ENCODE data around the gene P2RX1. TPM values are rescaled to one million over a fixed set of nuclear protein-coding genes. Genes with fewer than 3 reads are reported as not detected.

Gene P2RX1
- total RNA-seq, 1 experiment from 2014 or later: not detected

DNA sequence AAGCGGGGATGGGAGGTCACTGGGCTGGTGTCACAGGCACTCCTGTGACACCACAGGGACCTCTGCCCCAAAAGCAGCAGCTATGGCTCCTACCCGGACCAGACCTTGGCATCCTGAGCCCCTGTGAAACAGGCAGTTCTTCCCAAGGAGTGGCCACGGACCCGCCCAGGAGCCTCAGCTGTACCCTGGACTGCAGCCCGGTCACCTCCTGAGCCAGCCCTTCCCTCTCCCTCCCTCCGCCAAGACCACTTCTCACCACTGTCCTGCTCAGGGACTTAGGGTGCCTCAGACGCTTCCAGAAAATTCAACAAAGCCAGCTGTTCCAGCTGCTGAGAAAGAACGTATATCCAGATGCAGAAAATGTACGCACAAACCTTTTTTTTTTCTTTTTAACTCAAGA, 56.3 kb downstream of the P2RX1 start:
- no peak overlapping the region for H2BK5ac ChIP-seq (ENCODE audit: insufficient read length, low read length)
- no peak overlapping the region for H3K4ac ChIP-seq (ENCODE audit: low read depth, low read length)
- H4K20me1 ChIP-seq (ENCODE audit: control insufficient read depth, insufficient read depth, insufficient read length): no peaks in the 10 kb centered on the region
- no peak overlapping the region for H3K56ac ChIP-seq (ENCODE audit: insufficient read length, low read depth, low read length)
- WGBS (ENCODE audit: extremely low coverage, insufficient read length, low lambda C conversion rate): no CpG with 5 or more reads among the region's 9 CpGs
- H3K79me2 ChIP-seq (ENCODE audit: insufficient read depth, low read length): no peaks in the 10 kb centered on the region
- peaks cover 2 to 9% (median 3%) of the 10 kb centered on the region in 3 experiments; a peak in 3 of 7 replicates for H3K36me3 Mint-ChIP-seq (ENCODE audit: insufficient read depth in 1 of 3, low read depth in 3 of 3)
- no peak overlapping the region for H3K27ac ChIP-seq (ENCODE audit: insufficient read length, low read depth, low read length)
- no peak overlapping the region for H3K9ac ChIP-seq (ENCODE audit: extremely low read depth, insufficient read length, low read length)
- H4K91ac ChIP-seq (ENCODE audit: insufficient read length, low read depth, low read length): no peak overlapping the region
- no peak overlapping the region for H3K18ac ChIP-seq (ENCODE audit: insufficient read length, low read depth, low read length)
- H2AK5ac ChIP-seq (ENCODE audit: insufficient read length, low read length): no peak overlapping the region
- H4K8ac ChIP-seq (replicated peaks; ENCODE audit: insufficient read length, low read depth, low read length): no peak overlapping the region
- no peaks in the 10 kb centered on the region for H3K79me1 ChIP-seq (ENCODE audit: insufficient read depth, low read depth, low read length, poor library complexity, severe bottlenecking)
- H4K5ac ChIP-seq (ENCODE audit: insufficient read length, low read depth, low read length): no peak overlapping the region
- no peak overlapping the region for H2BK15ac ChIP-seq (ENCODE audit: low read depth, low read length)
- no peaks in the 10 kb centered on the region for H3K9me3 ChIP-seq (ENCODE audit: control insufficient read depth, low read depth, low read length)
- no peak overlapping the region for H2BK20ac ChIP-seq (ENCODE audit: low read depth, low read length, poor library complexity, severe bottlenecking)
- H3K4me1 ChIP-seq (ENCODE audit: insufficient read depth, low read length): no peaks in the 10 kb centered on the region
- H3K4me3 Mint-ChIP-seq: no peak overlapping the region
- no peaks in the 10 kb centered on the region for H3K27me3 Mint-ChIP-seq (ENCODE audit: low read depth)
- H2BK120ac ChIP-seq (ENCODE audit: low read depth, low read length, poor library complexity, severe bottlenecking): no peak overlapping the region
- H2AFZ ChIP-seq (ENCODE audit: low read length): no peak overlapping the region
- no peak overlapping the region for H3K4me2 ChIP-seq (ENCODE audit: insufficient read depth, insufficient read length, low read length)
- no peak overlapping the region for H3T11ph ChIP-seq (ENCODE audit: low read length)
- peaks cover under 1% of the 10 kb centered on the region in 2 experiments; a peak in 1 of 4 replicates for H3K4me1 Mint-ChIP-seq
- no peak overlapping the region for H2BK12ac ChIP-seq (ENCODE audit: insufficient read length, low read depth, low read length)
- DNase-seq: peak; percentile 28
- no peak overlapping the region for H3K23ac ChIP-seq (ENCODE audit: insufficient read length, low read depth, low read length)
- no peak overlapping the region for H3K14ac ChIP-seq (ENCODE audit: insufficient read depth, low read length)
- peaks cover under 1 to 1% of the 10 kb centered on the region in 2 experiments; a peak in 3 of 5 replicates for H3K9me3 Mint-ChIP-seq
- no peaks in the 10 kb centered on the region for H3K27me3 ChIP-seq (ENCODE audit: insufficient read depth, low read length)
- H3K23me2 ChIP-seq (ENCODE audit: insufficient read length, low read depth, low read length, poor library complexity, severe bottlenecking): peaks cover 4% of the 10 kb centered on the region
- H3K27ac Mint-ChIP-seq: no peak overlapping the region
- TF ChIP-seq, protein P1, sequence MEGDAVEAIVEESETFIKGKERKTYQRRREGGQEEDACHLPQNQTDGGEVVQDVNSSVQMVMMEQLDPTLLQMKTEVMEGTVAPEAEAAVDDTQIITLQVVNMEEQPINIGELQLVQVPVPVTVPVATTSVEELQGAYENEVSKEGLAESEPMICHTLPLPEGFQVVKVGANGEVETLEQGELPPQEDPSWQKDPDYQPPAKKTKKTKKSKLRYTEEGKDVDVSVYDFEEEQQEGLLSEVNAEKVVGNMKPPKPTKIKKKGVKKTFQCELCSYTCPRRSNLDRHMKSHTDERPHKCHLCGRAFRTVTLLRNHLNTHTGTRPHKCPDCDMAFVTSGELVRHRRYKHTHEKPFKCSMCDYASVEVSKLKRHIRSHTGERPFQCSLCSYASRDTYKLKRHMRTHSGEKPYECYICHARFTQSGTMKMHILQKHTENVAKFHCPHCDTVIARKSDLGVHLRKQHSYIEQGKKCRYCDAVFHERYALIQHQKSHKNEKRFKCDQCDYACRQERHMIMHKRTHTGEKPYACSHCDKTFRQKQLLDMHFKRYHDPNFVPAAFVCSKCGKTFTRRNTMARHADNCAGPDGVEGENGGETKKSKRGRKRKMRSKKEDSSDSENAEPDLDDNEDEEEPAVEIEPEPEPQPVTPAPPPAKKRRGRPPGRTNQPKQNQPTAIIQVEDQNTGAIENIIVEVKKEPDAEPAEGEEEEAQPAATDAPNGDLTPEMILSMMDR (conservative IDR thresholded peaks at IDR 0.05): no peak
